Astrocyte of the cerebellum (primary cell): Measurements from ENCODE around the gene MAFB.

Experiments
- DNase-seq: peaks from one replicate; pipeline ENCODE4 v3.0.0-alpha.2; 2011; ENCODE audit warnings: low read depth
- H3K4me3 ChIP-seq: 2 replicates; pipeline ENCODE4 v1.5.1; 2011; ENCODE audit warnings: mild to moderate bottlenecking, low read depth, low read length, moderate library complexity
- in situ Hi-C: cut with HindIII; loops from 2 replicates; pipeline ENCODE4 v1.10.0; 2017; ENCODE audit warnings: low sequenced_read_pairs
- TF ChIP-seq, protein P1 (sequence below): IDR thresholded peaks from 2 replicates; pipeline ENCODE4 v1.5.1; 2012; ENCODE audit warnings: low read length, low read depth, moderate library complexity, mild to moderate bottlenecking; ENCODE audit errors: missing control alignments

The MAFB gene

GRCh38 chr20:40678286-40678875, 10.7 kb downstream of the MAFB start:
- H3K4me3 ChIP-seq: no peak overlapping the region
- in situ Hi-C loops: no loop called here
- no peak for DNase-seq
- TF ChIP-seq, protein P1, sequence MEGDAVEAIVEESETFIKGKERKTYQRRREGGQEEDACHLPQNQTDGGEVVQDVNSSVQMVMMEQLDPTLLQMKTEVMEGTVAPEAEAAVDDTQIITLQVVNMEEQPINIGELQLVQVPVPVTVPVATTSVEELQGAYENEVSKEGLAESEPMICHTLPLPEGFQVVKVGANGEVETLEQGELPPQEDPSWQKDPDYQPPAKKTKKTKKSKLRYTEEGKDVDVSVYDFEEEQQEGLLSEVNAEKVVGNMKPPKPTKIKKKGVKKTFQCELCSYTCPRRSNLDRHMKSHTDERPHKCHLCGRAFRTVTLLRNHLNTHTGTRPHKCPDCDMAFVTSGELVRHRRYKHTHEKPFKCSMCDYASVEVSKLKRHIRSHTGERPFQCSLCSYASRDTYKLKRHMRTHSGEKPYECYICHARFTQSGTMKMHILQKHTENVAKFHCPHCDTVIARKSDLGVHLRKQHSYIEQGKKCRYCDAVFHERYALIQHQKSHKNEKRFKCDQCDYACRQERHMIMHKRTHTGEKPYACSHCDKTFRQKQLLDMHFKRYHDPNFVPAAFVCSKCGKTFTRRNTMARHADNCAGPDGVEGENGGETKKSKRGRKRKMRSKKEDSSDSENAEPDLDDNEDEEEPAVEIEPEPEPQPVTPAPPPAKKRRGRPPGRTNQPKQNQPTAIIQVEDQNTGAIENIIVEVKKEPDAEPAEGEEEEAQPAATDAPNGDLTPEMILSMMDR: no peak

GRCh38 chr20:40677343-40677924, 11.6 kb downstream of the MAFB start:
- no peak for DNase-seq
- in situ Hi-C loops: no loop called here
- no peak overlapping the region for H3K4me3 ChIP-seq
- TF ChIP-seq, protein P1: no peak

DNA sequence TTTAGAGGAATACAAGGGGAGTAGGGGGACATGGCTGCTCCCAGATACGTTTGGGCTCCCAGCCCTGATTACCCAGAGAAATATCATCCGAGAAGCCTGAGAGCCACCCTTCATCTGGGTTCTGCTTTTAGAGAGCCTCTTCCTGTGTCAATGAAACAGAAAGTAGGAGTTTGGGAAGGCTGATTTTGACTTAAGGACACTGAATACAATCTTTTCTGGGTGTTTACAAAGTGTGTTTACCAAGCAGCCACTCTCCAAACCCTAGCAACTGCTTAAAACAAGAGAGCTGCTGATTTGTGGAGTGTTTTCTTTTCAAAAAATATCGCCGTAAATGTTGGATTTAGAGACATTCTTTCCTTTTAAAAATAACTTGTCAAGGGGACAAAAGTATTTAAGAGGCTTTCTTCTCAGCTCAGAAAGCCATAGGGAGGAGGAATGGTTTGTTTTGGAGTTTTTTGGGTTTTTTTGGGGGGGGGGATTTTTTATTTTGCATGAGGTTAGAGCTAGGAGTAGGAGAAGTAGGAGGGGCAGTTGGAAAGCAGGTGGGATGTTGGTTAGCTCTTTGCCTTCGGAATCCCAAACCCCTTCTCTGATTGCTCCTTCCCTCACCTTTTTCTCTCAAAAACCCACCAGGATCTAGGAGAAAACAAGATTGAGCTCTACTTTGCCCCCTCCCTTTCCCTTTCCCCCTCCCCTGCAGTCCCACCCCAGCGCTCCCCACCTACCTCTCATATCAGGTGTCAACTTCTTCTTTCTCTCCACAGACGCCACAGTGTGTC, 12.4 kb downstream of the MAFB start:
- H3K4me3 ChIP-seq: no peak overlapping the region

DNA sequence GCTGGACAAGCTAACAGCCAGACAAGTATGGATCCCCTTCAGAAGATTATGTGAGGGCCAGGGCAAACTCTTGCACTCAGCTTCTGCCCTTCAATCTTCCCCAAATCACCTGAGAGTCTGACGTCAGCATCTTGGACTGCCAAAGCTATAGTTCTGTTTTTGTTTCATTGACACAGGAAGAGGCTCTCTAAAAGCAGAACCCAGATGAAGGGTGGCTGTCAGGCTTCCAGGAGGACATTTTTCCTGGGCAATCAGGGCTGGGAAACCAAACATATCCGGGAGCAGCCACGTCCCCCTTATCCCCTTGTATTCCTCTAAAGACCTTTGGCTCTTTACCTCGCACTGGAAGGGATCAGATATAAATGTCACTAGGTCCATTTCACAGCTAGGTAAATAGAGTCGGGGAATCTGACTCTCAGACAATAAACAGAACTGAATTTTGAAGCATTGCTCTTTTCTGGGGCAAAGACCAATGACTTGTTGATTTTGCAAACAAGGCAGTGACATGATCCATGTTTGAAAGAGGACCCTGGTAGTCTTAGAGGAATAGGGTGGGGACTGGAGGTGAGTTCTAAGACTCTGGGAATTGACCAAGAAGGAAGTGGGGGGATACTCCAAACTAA, 13.3 kb downstream of the MAFB start:
- no peak overlapping the region for H3K4me3 ChIP-seq
- DNase-seq: no peak
- in situ Hi-C loops: no loop called here
- TF ChIP-seq, protein P1: no peak

More for the DNA sequence above, 12.4 kb downstream of the MAFB start:
- TF ChIP-seq, protein P1: no peak
- in situ Hi-C loops: no loop called here
- DNase-seq: no peak

- DNase-seq: no peak
- in situ Hi-C loops: loop anchor here (25.0 kb wide), 1 partner anchor 886 kb away; no protein-coding TSS in a partner anchor
- H3K4me3 ChIP-seq: no peak overlapping the region
- TF ChIP-seq, protein P1: no peak
These were observed 15.6 kb downstream of the MAFB start for GRCh38 chr20:40673442-40673841.

DNA sequence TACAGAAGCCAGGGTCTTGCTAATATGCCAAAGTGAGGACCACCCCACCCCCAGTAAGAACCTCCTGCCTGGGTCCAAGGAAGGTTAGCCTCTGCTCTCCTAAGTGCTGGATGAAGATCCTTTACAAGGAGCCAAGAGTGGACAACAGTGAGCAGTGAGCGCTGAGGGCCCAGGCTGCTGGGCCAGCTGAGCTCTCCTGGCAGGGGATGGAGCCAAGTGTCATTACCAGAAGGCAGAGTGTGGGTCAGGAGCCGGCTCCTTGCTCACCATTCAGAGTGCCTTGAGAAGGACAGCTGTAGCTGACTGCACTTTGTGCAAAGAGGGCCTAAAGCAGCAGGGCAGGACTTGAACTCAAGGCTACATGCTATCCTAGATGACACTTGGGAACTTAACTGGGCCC, 16.9 kb downstream of the MAFB start:
- H3K4me3 ChIP-seq: no peak overlapping the region
- in situ Hi-C loops: loop anchor here (25.0 kb wide), 1 partner anchor 885 kb away; no protein-coding TSS in a partner anchor
- TF ChIP-seq, protein P1: no peak
- no peak for DNase-seq
